HEK293 (cell line): ENCODE data around the gene FAAH.

Source experiments
- CTCF ChIA-PET: fragments of 350-600 bp; formaldehyde crosslinking; extraction: SDS; loops from one replicate; lab custom pipeline; 2021; ENCODE audit warnings: antibody characterized with exemption; lab: Yijun Ruan, JAX
- POLR2A ChIA-PET: fragments of 300-600 bp; formaldehyde crosslinking; extraction: SDS; loops from one replicate; lab custom pipeline; 2020; ENCODE audit warnings: antibody characterized with exemption, inconsistent platforms; lab: Yijun Ruan, JAX
- H3K27ac ChIP-seq: fragments of 200-500 bp; sonication (Bioruptor generic); 2 replicates; pipeline ENCODE4 v1.5.1; 2014; ENCODE audit warnings: low read depth, low read length, control low read depth, inconsistent platforms; ENCODE audit errors: extremely low read depth
- H3K36me3 ChIP-seq, 2 experiments: fragments of 200-500 bp in 1 of 2; sonication (Bioruptor generic) in 1 of 2; 1 replicate in 1 of 2; 2 replicates in 1 of 2; pipeline ENCODE4 v1.5.1; 2014 to 2017; ENCODE audit warnings: inconsistent platforms in 2 of 2, low read length in 2 of 2; ENCODE audit not compliant: control insufficient read depth in 2 of 2, insufficient read depth in 1 of 2
- H3K4me1 ChIP-seq: fragments of 200-500 bp; sonication (Bioruptor generic); 2 replicates; pipeline ENCODE4 v1.5.1; 2014; ENCODE audit warnings: mild to moderate bottlenecking, low read length, inconsistent platforms; ENCODE audit not compliant: control insufficient read depth, insufficient read depth
- H3K4me3 ChIP-seq: 2 replicates; pipeline ENCODE4 v1.5.1; 2011; ENCODE audit warnings: low read depth, mild to moderate bottlenecking, control low read depth, low read length, moderate library complexity
- H3K9me3 ChIP-seq: fragments of 200-500 bp; sonication (Bioruptor generic); 2 replicates; pipeline ENCODE4 v1.5.1; 2014; ENCODE audit warnings: low read depth, low read length, inconsistent platforms; ENCODE audit not compliant: control insufficient read depth, insufficient read depth
- HOXD13 ChIP-seq: sonication (generic); formaldehyde crosslinking; IDR thresholded peaks from 2 replicates; pipeline ENCODE4 v1.8.0; 2022; ENCODE audit warnings: missing genetic modification reagents, borderline replicate concordance
- MEIS1 ChIP-seq: sonication (generic); formaldehyde crosslinking; IDR thresholded peaks from 2 replicates; pipeline ENCODE4 v1.8.1; 2022; ENCODE audit warnings: missing genetic modification reagents, mild to moderate bottlenecking, borderline replicate concordance
- SETDB1 ChIP-seq: IDR thresholded peaks from one replicate; pipeline ENCODE4 v1.6.1; 2017; ENCODE audit warnings: mild to moderate bottlenecking, low read length, moderate library complexity, mixed read lengths; ENCODE audit not compliant: insufficient read length
- SP3 ChIP-seq: fragments of 450-650 bp; formaldehyde crosslinking; IDR thresholded peaks from 2 replicates; pipeline ENCODE4 v1.5.1; 2016; ENCODE audit warnings: missing biosample characterization, missing genetic modification characterization
- SP7 ChIP-seq: fragments of 450-650 bp; formaldehyde crosslinking; IDR thresholded peaks from 2 replicates; pipeline ENCODE4 v1.5.1; 2016; ENCODE audit warnings: missing biosample characterization, missing genetic modification characterization
- ZBTB21 ChIP-seq: fragments of 450-650 bp; formaldehyde crosslinking; IDR thresholded peaks from 2 replicates; pipeline ENCODE4 v1.5.1; 2017; ENCODE audit warnings: missing biosample characterization, missing genetic modification characterization
- ZIC2 ChIP-seq: fragments of 450-650 bp; formaldehyde crosslinking; IDR thresholded peaks from 2 replicates; pipeline ENCODE4 v1.5.1; 2016; ENCODE audit warnings: missing biosample characterization, missing genetic modification characterization
- ZNF133 ChIP-seq: fragments of 450-650 bp; formaldehyde crosslinking; IDR thresholded peaks from 2 replicates; pipeline ENCODE4 v1.5.1; 2016; ENCODE audit warnings: missing biosample characterization, missing genetic modification characterization
- ZNF16 ChIP-seq: fragments of 450-650 bp; formaldehyde crosslinking; IDR thresholded peaks from 2 replicates; pipeline ENCODE4 v1.5.1; 2016; ENCODE audit warnings: low read depth, missing biosample characterization, missing genetic modification characterization
- ZNF2 ChIP-seq: fragments of 450-650 bp; formaldehyde crosslinking; IDR thresholded peaks from 2 replicates; pipeline ENCODE4 v1.5.1; 2016; ENCODE audit warnings: missing biosample characterization, missing genetic modification characterization
- ZNF426 ChIP-seq: fragments of 450-650 bp; formaldehyde crosslinking; IDR thresholded peaks from 2 replicates; pipeline ENCODE4 v1.5.1; 2017; ENCODE audit warnings: missing biosample characterization, missing genetic modification characterization, mild to moderate bottlenecking, inconsistent platforms, moderate library complexity
- ZNF548 ChIP-seq: fragments of 450-650 bp; formaldehyde crosslinking; IDR thresholded peaks from 2 replicates; pipeline ENCODE4 v1.5.1; 2016; ENCODE audit warnings: missing biosample characterization, missing genetic modification characterization
- ZNF610 ChIP-seq: fragments of 450-650 bp; formaldehyde crosslinking; IDR thresholded peaks from 2 replicates; pipeline ENCODE4 v1.5.1; 2016; ENCODE audit warnings: missing biosample characterization, missing genetic modification characterization, borderline replicate concordance
- ZNF623 ChIP-seq: fragments of 450-650 bp; formaldehyde crosslinking; IDR thresholded peaks from 2 replicates; pipeline ENCODE4 v1.5.1; 2016; ENCODE audit warnings: missing biosample characterization, missing genetic modification characterization
- ZNF660 ChIP-seq: fragments of 450-650 bp; IDR thresholded peaks from 2 replicates; pipeline ENCODE4 v1.5.1; 2018; ENCODE audit warnings: missing biosample characterization, mild to moderate bottlenecking, missing genetic modification characterization
- ZNF664 ChIP-seq: fragments of 450-650 bp; formaldehyde crosslinking; IDR thresholded peaks from 2 replicates; pipeline ENCODE4 v1.5.1; 2016; ENCODE audit warnings: missing biosample characterization, missing genetic modification characterization
- ZNF747 ChIP-seq: fragments of 450-650 bp; formaldehyde crosslinking; IDR thresholded peaks from 2 replicates; pipeline ENCODE4 v1.5.1; 2016; ENCODE audit warnings: missing biosample characterization, missing genetic modification characterization
- ZNF776 ChIP-seq: fragments of 450-650 bp; formaldehyde crosslinking; IDR thresholded peaks from 2 replicates; pipeline ENCODE4 v1.5.0; 2017; ENCODE audit warnings: missing biosample characterization, missing genetic modification characterization, borderline replicate concordance
- ZNF777 ChIP-seq: fragments of 450-650 bp; formaldehyde crosslinking; IDR thresholded peaks from 2 replicates; pipeline ENCODE4 v1.5.1; 2017; ENCODE audit warnings: missing biosample characterization, missing genetic modification characterization, borderline replicate concordance
- TF ChIP-seq, protein P1 (sequence below): fragments of 450-650 bp; formaldehyde crosslinking; IDR thresholded peaks from 2 replicates; pipeline ENCODE4 v1.5.1; 2016; ENCODE audit warnings: missing biosample characterization, missing genetic modification characterization
- TF ChIP-seq, protein P2 (sequence below): fragments of 450-650 bp; formaldehyde crosslinking; IDR thresholded peaks from 2 replicates; pipeline ENCODE4 v1.5.1; 2016; ENCODE audit warnings: missing biosample characterization, missing genetic modification characterization

The FAAH gene

DNA sequence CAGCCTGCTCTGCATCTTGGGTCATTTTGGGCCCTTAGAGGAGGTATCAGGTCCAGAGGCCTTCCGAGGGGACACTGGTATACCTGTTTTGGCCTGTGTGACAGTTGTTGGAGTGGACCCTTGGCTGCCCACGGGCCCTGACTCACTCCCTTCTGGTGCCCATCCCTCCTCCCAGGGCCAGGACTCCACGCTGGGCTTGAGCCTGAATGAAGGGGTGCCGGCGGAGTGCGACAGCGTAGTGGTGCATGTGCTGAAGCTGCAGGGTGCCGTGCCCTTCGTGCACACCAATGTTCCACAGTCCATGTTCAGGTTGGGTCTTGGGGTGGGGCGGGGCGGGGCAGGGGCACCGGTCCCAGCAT, 11.1 kb downstream of the FAAH start:
- Histone ChIP-seq H3K27ac (no peak overlapping the region), H3K36me3 (no peaks in the 10 kb centered on the region), H3K9me3 (no peaks in the 10 kb centered on the region), H3K4me3 (no peak overlapping the region), H3K4me1 (no peaks in the 10 kb centered on the region)
- CTCF ChIA-PET = interaction anchor here (0.6 to 5.2 kb wide), 9 partner anchors 9 to 543 kb away, joined by 3 to 26 read pairs (median 5); a partner anchor contains a TSS
- POLR2A ChIA-PET = no interaction called here
- TF ChIP-seq ZNF548 (tag by site-specific recombination) = no peak
- no peak for TF ChIP-seq ZBTB21 (tag by site-specific recombination)
- TF ChIP-seq ZNF623 (tag by site-specific recombination) = no peak
- no peak for TF ChIP-seq ZNF2 (tag by site-specific recombination)

DNA sequence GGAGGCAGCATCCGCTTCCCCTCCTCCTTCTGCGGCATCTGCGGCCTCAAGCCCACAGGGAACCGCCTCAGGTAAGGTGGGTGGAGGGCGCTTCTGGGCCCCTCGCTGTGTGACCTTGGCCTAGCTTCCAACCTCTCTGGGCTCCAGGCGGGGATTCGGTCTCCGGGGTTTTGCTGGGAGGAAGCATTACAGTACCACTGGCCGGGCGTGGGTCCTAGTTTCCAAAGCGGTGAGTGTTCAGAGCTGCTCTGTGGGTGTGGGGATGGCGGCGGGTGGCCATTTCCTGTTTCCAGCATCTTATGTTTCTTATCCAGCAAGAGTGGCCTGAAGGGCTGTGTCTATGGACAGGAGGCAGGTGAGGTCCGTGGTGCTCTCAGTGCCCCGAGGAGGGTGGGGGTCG, 11.6 kb downstream of the FAAH start:
- ChIA-PET POLR2A (no interaction called here), CTCF (interaction anchor here (0.6 to 5.2 kb wide), 8 partner anchors 9 to 544 kb away, joined by 3 to 26 read pairs (median 4); a partner anchor contains a TSS)
- Histone ChIP-seq H3K36me3 (no peaks in the 10 kb centered on the region), H3K27ac (no peak overlapping the region), H3K9me3 (no peaks in the 10 kb centered on the region), H3K4me3 (no peak overlapping the region), H3K4me1 (no peaks in the 10 kb centered on the region)
- TF ChIP-seq ZNF426 (tag by site-specific recombination) (no peak), SP7 (tag by site-specific recombination) (no peak), MEIS1 (CRISPR knock-in tag) (no peak), SETDB1 (no peak), ZNF664 (tag by site-specific recombination) (no peak), HOXD13 (CRISPR knock-in tag) (no peak), ZNF747 (tag by site-specific recombination) (no peak), ZNF133 (tag by site-specific recombination) (no peak), ZNF776 (tag by site-specific recombination) (no peak), ZNF660 (tag by site-specific recombination) (no peak), SP3 (no peak), ZNF610 (tag by site-specific recombination) (no peak), ZNF777 (tag by site-specific recombination) (no peak), ZIC2 (tag by site-specific recombination) (no peak), ZNF16 (tag by site-specific recombination) (no peak)
- TF ChIP-seq, protein P1, sequence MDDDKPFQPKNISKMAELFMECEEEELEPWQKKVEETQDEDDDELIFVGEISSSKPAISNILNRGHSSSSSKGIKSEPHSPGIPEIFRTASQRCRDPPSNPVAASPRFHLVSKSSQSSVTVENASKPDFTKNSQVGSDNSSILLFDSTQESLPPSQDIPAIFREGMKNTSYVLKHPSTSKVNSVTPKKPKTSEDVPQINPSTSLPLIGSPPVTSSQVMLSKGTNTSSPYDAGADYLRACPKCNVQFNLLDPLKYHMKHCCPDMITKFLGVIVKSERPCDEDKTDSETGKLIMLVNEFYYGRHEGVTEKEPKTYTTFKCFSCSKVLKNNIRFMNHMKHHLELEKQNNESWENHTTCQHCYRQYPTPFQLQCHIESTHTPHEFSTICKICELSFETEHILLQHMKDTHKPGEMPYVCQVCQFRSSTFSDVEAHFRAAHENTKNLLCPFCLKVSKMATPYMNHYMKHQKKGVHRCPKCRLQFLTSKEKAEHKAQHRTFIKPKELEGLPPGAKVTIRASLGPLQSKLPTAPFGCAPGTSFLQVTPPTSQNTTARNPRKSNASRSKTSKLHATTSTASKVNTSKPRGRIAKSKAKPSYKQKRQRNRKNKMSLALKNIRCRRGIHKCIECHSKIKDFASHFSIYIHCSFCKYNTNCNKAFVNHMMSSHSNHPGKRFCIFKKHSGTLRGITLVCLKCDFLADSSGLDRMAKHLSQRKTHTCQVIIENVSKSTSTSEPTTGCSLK (tag by site-specific recombination) = no peak
- TF ChIP-seq, protein P2, sequence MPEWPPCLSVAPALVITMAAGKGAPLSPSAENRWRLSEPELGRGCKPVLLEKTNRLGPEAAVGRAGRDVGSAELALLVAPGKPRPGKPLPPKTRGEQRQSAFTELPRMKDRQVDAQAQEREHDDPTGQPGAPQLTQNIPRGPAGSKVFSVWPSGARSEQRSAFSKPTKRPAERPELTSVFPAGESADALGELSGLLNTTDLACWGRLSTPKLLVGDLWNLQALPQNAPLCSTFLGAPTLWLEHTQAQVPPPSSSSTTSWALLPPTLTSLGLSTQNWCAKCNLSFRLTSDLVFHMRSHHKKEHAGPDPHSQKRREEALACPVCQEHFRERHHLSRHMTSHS (tag by site-specific recombination) = no peak
